Gastrocnemius medialis (tissue), 4 donors: ENCODE data around the gene SLC16A9.

Experiments
- CTCF ChIP-seq, 5 experiments: fragments of 450-650 bp in 3 of 5; fragments of 200-600 bp in 2 of 5; sonication (generic) in 2 of 5; IDR thresholded peaks in 4 of 5; conservative IDR thresholded peaks in 1 of 5; 1 replicate in 4 of 5; 2 replicates in 1 of 5; pipeline ENCODE4 v1.5.1; 2016 to 2019; ENCODE audit warnings: antibody characterized with exemption in 5 of 5, mild to moderate bottlenecking in 3 of 5, moderate library complexity in 3 of 5
- POLR2A ChIP-seq, 2 donors: fragments of 450-650 bp; IDR thresholded peaks; one replicate each; pipeline ENCODE4 v1.6.1; 2017; ENCODE audit warnings: antibody characterized with exemption in 2 of 2, mild to moderate bottlenecking in 2 of 2, moderate library complexity in 2 of 2

GRCh38 chr10:59705931-59706330 is 3.7 kb downstream of the SLC16A9 start:
- no peak for TF ChIP-seq POLR2A (IDR thresholded peaks at IDR 0.05)
- no peak for TF ChIP-seq CTCF (IDR thresholded peaks at IDR 0.05 in 4 of 5, conservative IDR thresholded peaks at IDR 0.05 in 1 of 5)
